H9 (cell line): ENCODE results near the gene CXXC1. TPM values are rescaled to one million over a fixed set of nuclear protein-coding genes. Genes with fewer than 3 reads are reported as not detected.

ENCODE experiments used
- DNase-seq: peaks from one replicate; pipeline ENCODE4 v3.0.0-alpha.2; 2017
- H2AFZ ChIP-seq: one replicate; pipeline ENCODE4 v1.6.1; 2013; ENCODE audit warnings: mild to moderate bottlenecking, low read length, control low read depth, moderate library complexity
- H2AK5ac ChIP-seq: 2 replicates; pipeline ENCODE4 v1.6.1; 2013; ENCODE audit warnings: low read length, control low read depth, mixed read lengths; ENCODE audit not compliant: insufficient read length
- H2BK120ac ChIP-seq: one replicate; pipeline ENCODE4 v1.6.1; 2013; ENCODE audit warnings: low read depth, mild to moderate bottlenecking, low read length, control low read depth, inconsistent platforms; ENCODE audit not compliant: poor library complexity, severe bottlenecking
- H2BK12ac ChIP-seq: 2 replicates; pipeline ENCODE4 v1.6.1; 2013; ENCODE audit warnings: low read length, control low read depth, mixed read lengths, low read depth; ENCODE audit not compliant: insufficient read length
- H2BK15ac ChIP-seq: 2 replicates; pipeline ENCODE4 v1.6.1; 2013; ENCODE audit warnings: low read depth, low read length, control low read depth
- H2BK20ac ChIP-seq: one replicate; pipeline ENCODE4 v1.6.1; 2013; ENCODE audit warnings: low read depth, mild to moderate bottlenecking, low read length, control low read depth, inconsistent platforms; ENCODE audit not compliant: poor library complexity, severe bottlenecking
- H2BK5ac ChIP-seq: 2 replicates; pipeline ENCODE4 v1.6.1; 2013; ENCODE audit warnings: low read length, control low read depth, mixed read lengths; ENCODE audit not compliant: insufficient read length
- H3K14ac ChIP-seq: 2 replicates; pipeline ENCODE4 v1.6.1; 2013; ENCODE audit warnings: low read length, control low read depth; ENCODE audit not compliant: insufficient read depth
- H3K18ac ChIP-seq: 2 replicates; pipeline ENCODE4 v1.6.1; 2013; ENCODE audit warnings: low read depth, mild to moderate bottlenecking, mixed read lengths, low read length, control low read depth; ENCODE audit not compliant: insufficient read length
- H3K23ac ChIP-seq: 2 replicates; pipeline ENCODE4 v1.6.1; 2013; ENCODE audit warnings: low read length, control low read depth, mixed read lengths, low read depth; ENCODE audit not compliant: insufficient read length
- H3K23me2 ChIP-seq: 2 replicates; pipeline ENCODE4 v1.6.1; 2013; ENCODE audit warnings: low read depth, mild to moderate bottlenecking, mixed read lengths, low read length, control low read depth; ENCODE audit not compliant: insufficient read length, poor library complexity, severe bottlenecking
- H3K27ac ChIP-seq: 2 replicates; pipeline ENCODE4 v1.5.1; 2013; ENCODE audit warnings: low read length, control low read depth, mixed read lengths, low read depth; ENCODE audit not compliant: insufficient read length
- H3K27me3 ChIP-seq: 2 replicates; pipeline ENCODE4 v1.6.1; 2013; ENCODE audit warnings: low read length, control low read depth, inconsistent platforms; ENCODE audit not compliant: insufficient read depth
- H3K4ac ChIP-seq: 2 replicates; pipeline ENCODE4 v1.6.1; 2013; ENCODE audit warnings: low read depth, mild to moderate bottlenecking, control low read depth, inconsistent platforms, low read length, moderate library complexity
- H3K4me1 ChIP-seq: 2 replicates; pipeline ENCODE4 v1.6.1; 2013; ENCODE audit warnings: low read length, control low read depth, inconsistent platforms; ENCODE audit not compliant: insufficient read depth
- H3K4me2 ChIP-seq: 2 replicates; pipeline ENCODE4 v1.6.1; 2013; ENCODE audit warnings: low read length, control low read depth, mixed read lengths; ENCODE audit not compliant: insufficient read length, insufficient read depth
- H3K56ac ChIP-seq: 2 replicates; pipeline ENCODE4 v1.6.1; 2013; ENCODE audit warnings: low read depth, mild to moderate bottlenecking, mixed read lengths, low read length, control low read depth; ENCODE audit not compliant: insufficient read length
- H3K79me1 ChIP-seq: 2 replicates; pipeline ENCODE4 v1.6.1; 2013; ENCODE audit warnings: low read depth, mild to moderate bottlenecking, moderate library complexity, low read length, control low read depth, inconsistent platforms; ENCODE audit not compliant: insufficient read depth, poor library complexity, severe bottlenecking
- H3K79me2 ChIP-seq: 2 replicates; pipeline ENCODE4 v1.6.1; 2013; ENCODE audit warnings: low read length, control low read depth, inconsistent platforms; ENCODE audit not compliant: insufficient read depth
- H3K9ac ChIP-seq: 2 replicates; pipeline ENCODE4 v1.6.1; 2013; ENCODE audit warnings: low read length, control low read depth, mixed read lengths; ENCODE audit not compliant: insufficient read length; ENCODE audit errors: extremely low read depth
- H3K9me3 ChIP-seq: one replicate; pipeline ENCODE4 v1.6.1; 2013; ENCODE audit warnings: low read depth, low read length, inconsistent platforms; ENCODE audit not compliant: control insufficient read depth
- H3T11ph ChIP-seq: one replicate; pipeline ENCODE4 v1.6.1; 2013; ENCODE audit warnings: mild to moderate bottlenecking, low read length, control low read depth, inconsistent platforms
- H4K20me1 ChIP-seq: one replicate; pipeline ENCODE4 v1.6.1; 2013; ENCODE audit not compliant: control insufficient read depth, insufficient read length, insufficient read depth
- H4K5ac ChIP-seq: 2 replicates; pipeline ENCODE4 v1.6.1; 2013; ENCODE audit warnings: low read depth, mild to moderate bottlenecking, mixed read lengths, low read length, control low read depth; ENCODE audit not compliant: insufficient read length
- H4K8ac ChIP-seq: replicated peaks from 2 replicates; pipeline ENCODE4 v1.6.1; 2013; ENCODE audit warnings: low read length, control low read depth, mixed read lengths, low read depth; ENCODE audit not compliant: insufficient read length
- H4K91ac ChIP-seq: 2 replicates; pipeline ENCODE4 v1.6.1; 2013; ENCODE audit warnings: low read depth, mild to moderate bottlenecking, moderate library complexity, mixed read lengths, low read length, control low read depth; ENCODE audit not compliant: insufficient read length
- H3K27ac Mint-ChIP-seq, 3 experiments: 2 replicates in 2 of 3; 3 replicates in 1 of 3; pipeline ENCODE4 v1.8.0; 2020 to 2021; ENCODE audit warnings: mixed read lengths in 3 of 3, mild to moderate bottlenecking in 1 of 3, moderate library complexity in 1 of 3
- H3K27me3 Mint-ChIP-seq: 2 replicates; pipeline ENCODE4 v1.8.0; 2021; ENCODE audit warnings: low read depth, mild to moderate bottlenecking, moderate library complexity, mixed read lengths
- H3K36me3 Mint-ChIP-seq, 3 experiments: 2 replicates in 2 of 3; 3 replicates in 1 of 3; pipeline ENCODE4 v1.8.0; 2020 to 2021; ENCODE audit warnings: low read depth in 3 of 3, mixed read lengths in 3 of 3; ENCODE audit not compliant: insufficient read depth in 1 of 3
- H3K4me1 Mint-ChIP-seq, 2 experiments: 2 replicates each; pipeline ENCODE4 v1.8.0; 2020; ENCODE audit warnings: mixed read lengths in 2 of 2
- H3K4me3 Mint-ChIP-seq, 2 experiments: 2 replicates in 1 of 2; 3 replicates in 1 of 2; pipeline ENCODE4 v1.8.0; 2020 to 2021; ENCODE audit warnings: mild to moderate bottlenecking in 2 of 2, mixed read lengths in 2 of 2, moderate library complexity in 1 of 2
- H3K9me3 Mint-ChIP-seq, 2 experiments: 2 replicates in 1 of 2; 3 replicates in 1 of 2; pipeline ENCODE4 v1.8.0; 2020; ENCODE audit warnings: mild to moderate bottlenecking in 2 of 2, mixed read lengths in 2 of 2, moderate library complexity in 1 of 2
- WGBS: extraction: QIAGEN DNeasy Blood & Tissue Kit; methylation state at CpG from one replicate; pipeline ENCODE4 v1.1.7; 2013; ENCODE audit warnings: missing lambda C conversion rate, low lambda C conversion rate, mixed read lengths; ENCODE audit not compliant: insufficient read length; ENCODE audit errors: extremely low coverage; 5-methylcytosine and 5-hydroxymethylcytosine counted together
- total RNA-seq: library from RNA; stranded (reverse); gene quantifications from 2 replicates; pipeline ENCODE4 v1.2.1, GENCODE V29; 2021
- TF ChIP-seq, protein P1 (sequence below): fragments of 200-600 bp; sonication (generic); conservative IDR thresholded peaks from 3 replicates; pipeline ENCODE4 v1.8.0; 2021; ENCODE audit warnings: antibody characterized with exemption, mild to moderate bottlenecking

Gene CXXC1
- total RNA-seq, 1 experiment from 2014 or later: 95.9 TPM

- Histone ChIP-seq H3K79me2 (no peaks in the 10 kb centered on the region), H2BK120ac (no peak overlapping the region), H4K20me1 (no peaks in the 10 kb centered on the region), H3K4ac (no peak overlapping the region), H2BK20ac (no peak overlapping the region), H3K79me1 (no peaks in the 10 kb centered on the region), H4K91ac (no peak overlapping the region), H4K5ac (no peak overlapping the region), H3K4me1 (no peaks in the 10 kb centered on the region), H3K27me3 (no peaks in the 10 kb centered on the region), H3K18ac (no peak overlapping the region), H3K9ac (no peak overlapping the region), H3K14ac (no peak overlapping the region), H2BK12ac (no peak overlapping the region), H2AFZ (no peak overlapping the region), H2BK15ac (no peak overlapping the region), H3K4me2 (no peak overlapping the region), H3K27ac (no peak overlapping the region), H3K23ac (no peak overlapping the region), H3K23me2 (no peaks in the 10 kb centered on the region), H3K9me3 (no peaks in the 10 kb centered on the region), H3T11ph (no peak overlapping the region), H2BK5ac (no peak overlapping the region), H2AK5ac (no peak overlapping the region), H4K8ac (no peak overlapping the region), H3K56ac (no peak overlapping the region)
- peaks cover 2 to 7% of the 10 kb centered on the region in 2 experiments; a peak in 2 of 4 replicates for H3K4me1 Mint-ChIP-seq
- H3K36me3 Mint-ChIP-seq: no peaks in the 10 kb centered on the region
- WGBS: no CpG with 5 or more reads among the region's 7 CpGs
- no peak overlapping the region for H3K27ac Mint-ChIP-seq
- H3K4me3 Mint-ChIP-seq: no peak overlapping the region
- TF ChIP-seq, protein P1, sequence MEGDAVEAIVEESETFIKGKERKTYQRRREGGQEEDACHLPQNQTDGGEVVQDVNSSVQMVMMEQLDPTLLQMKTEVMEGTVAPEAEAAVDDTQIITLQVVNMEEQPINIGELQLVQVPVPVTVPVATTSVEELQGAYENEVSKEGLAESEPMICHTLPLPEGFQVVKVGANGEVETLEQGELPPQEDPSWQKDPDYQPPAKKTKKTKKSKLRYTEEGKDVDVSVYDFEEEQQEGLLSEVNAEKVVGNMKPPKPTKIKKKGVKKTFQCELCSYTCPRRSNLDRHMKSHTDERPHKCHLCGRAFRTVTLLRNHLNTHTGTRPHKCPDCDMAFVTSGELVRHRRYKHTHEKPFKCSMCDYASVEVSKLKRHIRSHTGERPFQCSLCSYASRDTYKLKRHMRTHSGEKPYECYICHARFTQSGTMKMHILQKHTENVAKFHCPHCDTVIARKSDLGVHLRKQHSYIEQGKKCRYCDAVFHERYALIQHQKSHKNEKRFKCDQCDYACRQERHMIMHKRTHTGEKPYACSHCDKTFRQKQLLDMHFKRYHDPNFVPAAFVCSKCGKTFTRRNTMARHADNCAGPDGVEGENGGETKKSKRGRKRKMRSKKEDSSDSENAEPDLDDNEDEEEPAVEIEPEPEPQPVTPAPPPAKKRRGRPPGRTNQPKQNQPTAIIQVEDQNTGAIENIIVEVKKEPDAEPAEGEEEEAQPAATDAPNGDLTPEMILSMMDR: no peak
- no peak for DNase-seq
- peaks cover 60% of the 10 kb centered on the region for H3K27me3 Mint-ChIP-seq
- peaks cover 0 to 3% of the 10 kb centered on the region in 2 experiments; a peak in 3 of 5 replicates for H3K9me3 Mint-ChIP-seq
These were observed 12.3 kb upstream of the CXXC1 start for GRCh38 chr18:50299626-50300388.
